Activated CD4-positive, CD25-positive, alpha-beta regulatory T cell treated with anti-CD3 and anti-CD28 coated beads, Interleukin-2, amount 50 U/mL, for 16 hours (primary cell): ENCODE data around the gene TBX19.

Source experiments
- DNase-seq: peaks from one replicate; pipeline ENCODE4 v3.0.0-alpha.2; 2020; ENCODE audit warnings: low read depth, low spot score

The TBX19 gene

DNA sequence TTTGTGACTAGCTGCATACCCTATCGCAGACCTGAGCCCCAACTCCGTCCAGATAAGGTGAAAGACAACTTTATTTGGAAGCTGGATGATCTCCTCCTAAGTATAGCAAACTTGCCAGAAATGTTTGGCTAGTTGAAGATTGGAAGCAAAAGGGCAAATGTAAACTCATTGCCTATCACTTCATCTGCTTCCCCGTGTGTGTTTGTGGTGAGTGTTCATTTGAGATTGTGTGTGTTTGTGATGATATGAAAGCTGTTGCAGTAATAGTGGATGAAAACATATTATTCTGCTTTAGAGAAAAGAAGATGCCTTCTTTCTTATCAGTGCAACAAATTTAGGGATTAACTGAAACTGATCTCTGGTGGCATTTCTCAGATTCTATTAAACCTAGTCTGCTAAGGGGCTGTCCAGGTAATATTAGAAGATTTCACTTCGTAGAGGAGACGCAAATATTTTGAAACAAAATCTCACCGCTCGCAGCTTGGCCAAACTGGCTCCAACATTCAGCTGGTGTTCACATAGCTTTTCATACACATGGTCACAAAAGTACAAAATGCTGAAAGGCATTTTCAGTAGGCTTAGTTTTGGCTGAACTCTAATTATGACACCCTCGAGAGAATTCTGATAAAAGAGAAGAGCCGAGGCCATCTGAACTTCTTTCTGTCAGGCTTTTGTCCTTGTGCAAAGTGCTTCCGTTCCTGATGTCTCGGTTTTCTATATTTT, 1.1 kb downstream of the TBX19 start:
- DNase-seq, result no peak

DNA sequence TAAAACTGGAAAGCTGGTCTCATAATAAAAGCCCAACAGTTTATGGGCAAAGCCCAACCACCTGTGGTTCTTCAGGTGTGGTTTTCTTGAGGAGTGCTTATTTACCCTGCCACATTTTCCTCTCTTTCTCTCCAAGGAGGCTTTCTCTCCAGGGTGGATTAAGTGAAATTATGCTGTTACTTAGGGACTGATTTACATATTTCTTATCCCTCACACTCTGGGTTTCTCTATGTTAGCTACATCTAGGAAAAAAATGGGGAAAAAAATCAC, 4.8 kb downstream of the TBX19 start:
- DNase-seq, result no peak

DNA sequence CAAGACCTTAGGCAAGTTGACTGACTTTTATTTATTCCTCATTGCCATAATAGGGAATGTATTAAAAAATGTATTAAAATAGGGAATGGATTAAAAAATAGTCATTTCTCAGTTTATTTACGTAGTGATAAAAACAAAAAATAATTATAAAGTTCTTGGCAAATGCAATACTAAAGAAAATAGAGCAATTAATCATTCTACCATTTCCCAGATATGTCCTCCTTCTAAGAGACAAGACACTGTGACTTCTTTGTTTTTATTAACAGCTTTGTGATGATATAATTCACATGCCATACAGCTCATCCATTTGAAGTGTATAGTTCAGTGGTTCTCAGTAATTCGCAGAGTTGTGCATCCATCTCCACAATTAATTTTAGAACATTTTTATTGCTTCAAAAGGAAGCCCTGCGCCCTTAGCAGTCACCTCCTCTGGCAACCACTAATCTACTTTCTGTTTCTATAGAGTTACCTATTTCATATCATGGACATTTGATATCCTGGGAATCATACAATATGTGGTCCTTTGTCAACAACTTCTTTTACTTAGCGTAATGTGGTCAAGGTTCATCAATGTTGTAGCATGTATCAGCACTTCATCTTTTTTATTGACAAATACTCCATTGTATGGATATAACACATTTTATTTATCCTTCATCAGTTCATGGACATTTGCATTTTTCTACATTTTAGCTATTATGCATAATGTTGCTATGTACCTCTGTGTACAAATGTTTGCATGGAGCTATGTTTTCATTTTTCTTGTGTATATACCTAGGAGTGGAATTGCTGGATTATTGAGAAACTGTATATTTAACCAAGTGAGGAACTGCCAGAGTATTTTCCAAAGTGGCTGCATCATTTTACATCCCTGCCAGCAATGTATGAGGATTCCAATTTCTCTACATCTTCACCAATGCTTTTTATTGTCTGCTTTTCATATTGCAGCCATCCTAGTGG, 5.6 kb downstream of the TBX19 start:
- DNase-seq, result no peak

GRCh38 chr1:168287237-168287664, 6.6 kb downstream of the TBX19 start:
- DNase-seq, result no peak

DNA sequence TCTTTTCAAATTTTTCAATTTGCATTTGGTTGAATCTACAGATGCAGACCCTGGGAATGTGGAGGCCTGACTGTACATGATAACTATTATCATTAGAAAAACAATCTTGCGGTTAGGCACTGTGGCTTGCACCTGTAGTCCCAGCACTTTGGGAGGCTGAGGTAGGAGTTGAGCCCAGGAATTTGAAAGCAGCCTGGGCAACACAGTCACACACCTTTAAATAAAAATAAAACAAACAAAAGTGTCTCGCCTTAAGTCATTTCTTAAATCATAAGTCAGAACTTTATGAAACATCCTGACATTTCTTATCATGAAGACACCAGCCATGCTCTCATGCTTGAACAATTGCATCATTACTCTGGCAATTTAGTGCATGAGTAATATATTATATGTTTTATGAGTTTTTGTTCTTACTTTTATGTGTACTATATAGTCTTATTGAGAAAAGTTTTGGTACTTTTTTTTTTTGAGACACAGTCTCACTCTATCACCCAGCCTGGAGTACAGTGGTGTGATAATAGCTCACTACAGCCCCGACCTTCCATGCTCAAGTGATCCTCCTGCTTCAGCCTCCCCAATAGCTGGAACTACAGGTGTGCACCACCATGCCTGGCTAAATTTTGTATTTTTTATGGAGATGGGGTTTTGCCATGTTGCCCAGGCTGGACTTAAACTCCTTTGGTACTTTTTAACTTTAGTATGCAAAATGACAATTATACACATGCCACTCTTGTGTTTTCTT, 7.8 kb downstream of the TBX19 start:
- DNase-seq, result no peak

DNA sequence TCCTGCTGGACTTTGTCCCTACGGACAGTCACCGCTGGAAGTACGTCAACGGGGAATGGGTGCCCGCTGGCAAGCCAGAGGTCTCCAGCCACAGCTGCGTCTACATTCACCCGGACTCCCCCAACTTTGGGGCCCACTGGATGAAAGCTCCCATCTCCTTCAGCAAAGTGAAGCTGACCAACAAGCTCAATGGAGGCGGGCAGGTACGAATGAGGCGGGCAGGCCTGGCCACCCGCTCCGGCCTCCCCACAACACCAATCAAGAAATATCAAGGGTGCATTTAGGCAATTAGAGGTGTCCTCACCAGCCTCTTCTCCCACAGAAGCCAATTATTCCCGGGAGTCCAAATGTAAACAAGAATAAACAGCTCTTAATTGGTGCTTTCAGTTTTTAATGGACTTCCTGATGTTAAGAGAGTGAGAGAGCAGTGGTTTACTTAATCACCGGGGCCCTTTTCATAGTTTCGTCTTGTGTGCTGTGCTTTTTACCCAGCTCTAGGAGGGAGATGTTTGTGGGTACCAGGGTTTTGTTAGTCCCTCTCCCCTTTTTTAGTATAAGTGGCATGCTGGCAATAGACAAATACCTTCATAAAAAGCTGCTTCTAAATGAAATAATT, 10.7 kb downstream of the TBX19 start:
- no peak for DNase-seq

GRCh38 chr1:168293356-168293755, 12.7 kb downstream of the TBX19 start:
- no peak for DNase-seq

DNA sequence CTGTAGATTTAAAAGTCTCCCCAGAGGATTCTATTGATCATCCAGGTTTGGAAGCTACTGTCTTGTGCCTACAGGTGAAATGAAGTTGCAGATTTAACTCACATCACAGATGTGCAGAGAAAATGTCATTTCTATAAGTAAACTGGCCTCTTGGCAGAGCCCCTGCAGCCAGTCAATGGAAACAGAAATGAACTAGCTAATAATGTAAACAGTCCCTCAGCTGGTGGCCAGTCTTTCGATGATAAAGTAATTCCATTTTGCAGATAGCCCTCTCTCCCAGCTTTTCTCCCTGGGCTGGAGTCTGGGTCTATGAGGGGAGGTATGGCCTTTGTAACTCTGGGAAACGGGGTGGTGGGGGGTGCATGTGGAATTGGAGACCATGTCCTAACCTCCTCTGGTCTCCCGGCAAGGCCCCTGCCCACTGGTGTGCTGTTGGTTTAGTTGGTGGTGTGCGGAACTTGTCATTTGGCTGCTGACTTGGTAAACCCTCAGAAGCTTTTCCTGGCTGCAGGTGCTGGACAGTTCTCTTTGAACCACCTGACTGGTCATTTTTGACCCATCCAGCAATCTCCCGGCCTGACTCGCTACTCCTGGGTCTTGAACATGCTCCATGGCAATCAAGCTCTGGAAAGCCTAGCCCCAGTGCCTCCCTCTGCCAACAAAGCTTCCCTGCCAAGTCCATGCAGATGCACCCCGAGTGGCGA, 14.9 kb downstream of the TBX19 start:
- DNase-seq, result no peak

DNA sequence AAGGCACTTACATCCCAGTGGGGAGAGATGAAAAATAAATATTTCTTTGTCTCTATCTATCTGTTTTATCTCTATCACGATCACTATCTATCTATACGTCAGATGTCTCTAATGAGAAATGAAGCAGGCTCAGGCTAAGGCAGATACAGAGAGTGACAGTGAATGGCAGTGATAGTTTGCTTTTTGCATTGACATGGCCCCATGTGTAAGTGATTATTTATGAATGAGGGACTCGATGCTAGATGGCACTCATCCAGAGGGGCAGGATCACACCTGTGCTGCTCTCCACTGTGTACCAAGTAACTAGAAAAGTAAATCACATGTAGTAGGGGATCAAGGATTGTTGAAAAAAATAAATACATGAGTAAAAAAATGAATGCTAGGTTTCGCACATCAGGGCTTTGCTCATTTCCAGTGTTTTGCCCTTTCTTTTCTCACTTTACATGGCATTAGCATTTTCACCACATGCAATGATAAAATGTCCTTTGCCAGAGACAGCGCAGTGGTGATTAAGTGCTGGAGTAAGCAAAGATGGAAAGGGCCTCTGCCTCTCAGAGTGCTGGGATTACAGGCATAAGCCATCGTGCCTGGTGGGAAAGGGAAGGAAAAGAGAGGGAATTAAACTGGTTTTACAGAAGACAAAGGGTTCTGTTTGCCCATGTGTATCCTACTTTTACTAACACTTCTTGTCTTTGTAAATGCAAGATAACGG, 16.5 kb downstream of the TBX19 start:
- DNase-seq, result no peak

DNA sequence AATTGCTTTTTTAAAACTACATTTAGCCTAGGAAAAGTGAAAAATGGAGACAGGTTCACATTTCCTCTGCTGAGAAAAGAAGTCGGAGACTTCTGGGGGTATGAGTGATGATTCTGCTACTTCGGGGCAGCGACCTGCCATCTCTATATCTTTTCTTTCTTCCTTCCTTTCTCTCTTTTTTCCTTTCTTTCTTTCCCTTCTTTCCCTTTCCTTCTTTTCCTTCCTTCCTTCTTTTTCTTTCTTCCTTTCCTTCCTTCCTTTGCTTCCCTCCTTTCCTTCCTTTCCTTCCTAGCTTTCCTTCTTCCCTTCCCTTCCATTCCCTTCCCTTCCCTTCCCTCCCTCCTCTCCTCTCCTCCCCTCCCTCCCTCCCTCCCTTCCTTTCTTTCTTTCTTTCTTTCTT, 17.8 kb downstream of the TBX19 start:
- DNase-seq, result no peak

DNA sequence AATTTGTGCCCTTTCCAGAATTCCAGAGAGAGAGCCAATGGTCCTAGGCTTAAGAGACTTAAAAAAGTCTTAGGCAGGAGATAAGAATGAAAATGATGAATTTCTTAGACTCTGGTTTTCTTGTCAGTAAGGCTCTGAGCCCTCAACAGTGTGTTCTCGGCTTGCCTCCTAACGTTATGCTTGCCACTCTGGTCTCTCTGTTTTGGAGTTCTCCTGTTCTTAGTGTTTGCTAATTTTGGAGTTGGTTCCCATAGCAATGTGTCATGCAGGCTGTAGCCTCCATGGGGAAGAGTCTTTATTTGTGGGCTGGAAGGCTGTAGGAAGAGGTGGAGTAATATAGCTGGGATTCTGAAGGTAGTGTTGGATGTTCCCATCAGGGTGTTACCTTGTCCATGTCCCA, 19.9 kb downstream of the TBX19 start:
- no peak for DNase-seq

- DNase-seq, result no peak
Measured at GRCh38 chr1:168301664-168302320, 21.1 kb downstream of the TBX19 start.

DNA sequence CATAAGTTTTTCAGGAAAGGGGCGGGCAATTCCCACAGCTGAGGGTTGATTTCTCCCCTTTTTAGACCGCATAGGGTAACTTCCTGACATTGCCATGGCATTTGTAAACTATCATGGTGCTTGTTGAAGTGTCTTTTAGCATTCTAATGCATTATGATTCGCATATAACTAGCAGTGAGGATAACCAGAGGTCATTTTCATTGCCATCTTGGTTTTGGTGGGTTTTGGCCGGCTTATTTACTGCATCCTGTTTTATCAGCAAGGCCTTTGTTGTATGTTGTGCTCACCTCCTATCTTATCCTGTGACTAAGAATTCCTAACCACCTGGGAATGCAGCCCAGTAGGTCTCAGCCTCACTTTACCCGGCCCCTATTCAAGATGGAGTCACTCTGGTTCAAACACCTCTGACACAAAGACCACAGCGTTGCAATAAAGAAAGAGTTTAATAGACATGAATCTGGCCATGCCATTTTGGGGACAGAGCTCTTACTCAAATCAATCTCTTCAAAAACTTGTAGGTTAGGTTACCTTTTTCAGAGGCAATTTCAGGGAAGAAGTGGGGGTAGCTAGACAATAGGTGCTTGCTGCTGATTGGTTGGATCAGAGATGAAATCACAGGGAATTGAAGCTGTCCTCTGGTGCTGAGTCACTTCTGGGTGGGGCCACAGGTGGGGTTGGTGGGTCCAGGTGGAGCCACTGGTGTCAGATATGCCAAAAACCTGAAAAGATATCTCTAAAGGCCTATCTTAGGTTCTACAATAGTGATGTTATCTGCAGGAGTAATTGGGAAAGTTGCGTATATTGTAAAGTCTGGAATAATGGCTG, 23.3 kb downstream of the TBX19 start:
- DNase-seq, result no peak

DNA sequence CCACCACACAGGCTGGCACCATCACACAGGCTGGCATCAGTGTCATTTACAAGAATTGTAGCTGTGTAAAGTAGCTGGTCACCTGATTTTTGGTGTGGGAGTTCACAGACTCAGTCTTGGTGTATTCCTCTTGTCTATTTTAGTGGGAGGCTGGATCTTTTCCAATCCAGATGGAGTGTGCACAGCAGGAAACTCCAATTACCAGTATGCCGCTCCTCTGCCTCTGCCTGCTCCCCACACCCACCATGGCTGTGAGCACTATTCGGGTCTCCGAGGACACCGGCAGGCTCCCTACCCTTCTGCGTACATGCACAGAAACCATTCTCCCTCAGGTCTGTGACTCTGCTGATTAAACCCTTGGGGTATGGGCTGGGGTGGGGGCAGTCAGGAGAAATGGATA, 24.2 kb downstream of the TBX19 start:
- no peak for DNase-seq

GRCh38 chr1:168312718-168313604, 32.3 kb downstream of the TBX19 start:
- no peak for DNase-seq

GRCh38 chr1:168316142-168316541, 35.5 kb downstream of the TBX19 start:
- no peak for DNase-seq

- DNase-seq, result no peak
Measured at GRCh38 chr1:168317309-168317708, 36.6 kb downstream of the TBX19 start.

DNA sequence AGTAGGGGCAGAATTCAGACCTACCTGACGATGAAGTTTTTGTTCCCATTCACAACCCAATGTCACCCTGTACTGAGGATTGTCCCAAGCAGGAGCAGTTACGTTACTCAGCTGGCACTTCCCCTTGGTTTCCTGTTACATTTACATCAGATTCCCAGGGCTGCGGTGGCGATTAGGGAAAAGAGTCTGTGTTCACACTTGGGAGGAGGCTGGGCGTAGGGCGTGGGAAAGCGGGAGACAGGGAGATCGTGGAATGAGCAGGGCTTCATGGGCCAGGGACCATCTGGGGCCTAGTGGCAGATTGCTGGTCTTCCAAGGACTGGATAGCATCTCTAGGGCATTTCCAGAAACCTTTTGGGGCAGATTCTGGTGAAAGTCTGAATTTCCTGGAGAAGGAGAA, 39.0 kb downstream of the TBX19 start:
- DNase-seq, result no peak
